GM18873 (cell line): ENCODE results near the gene PNPLA5.

Experiments
- ATAC-seq: cut with Tn5 transposase; IDR thresholded peaks from one replicate; pipeline ENCODE4 v1.9.1; 2021; ENCODE audit warnings: mild to moderate bottlenecking, moderate library complexity, moderate number of reproducible peaks; ENCODE audit not compliant: unreplicated experiment, low FRiP score

Gene PNPLA5

DNA sequence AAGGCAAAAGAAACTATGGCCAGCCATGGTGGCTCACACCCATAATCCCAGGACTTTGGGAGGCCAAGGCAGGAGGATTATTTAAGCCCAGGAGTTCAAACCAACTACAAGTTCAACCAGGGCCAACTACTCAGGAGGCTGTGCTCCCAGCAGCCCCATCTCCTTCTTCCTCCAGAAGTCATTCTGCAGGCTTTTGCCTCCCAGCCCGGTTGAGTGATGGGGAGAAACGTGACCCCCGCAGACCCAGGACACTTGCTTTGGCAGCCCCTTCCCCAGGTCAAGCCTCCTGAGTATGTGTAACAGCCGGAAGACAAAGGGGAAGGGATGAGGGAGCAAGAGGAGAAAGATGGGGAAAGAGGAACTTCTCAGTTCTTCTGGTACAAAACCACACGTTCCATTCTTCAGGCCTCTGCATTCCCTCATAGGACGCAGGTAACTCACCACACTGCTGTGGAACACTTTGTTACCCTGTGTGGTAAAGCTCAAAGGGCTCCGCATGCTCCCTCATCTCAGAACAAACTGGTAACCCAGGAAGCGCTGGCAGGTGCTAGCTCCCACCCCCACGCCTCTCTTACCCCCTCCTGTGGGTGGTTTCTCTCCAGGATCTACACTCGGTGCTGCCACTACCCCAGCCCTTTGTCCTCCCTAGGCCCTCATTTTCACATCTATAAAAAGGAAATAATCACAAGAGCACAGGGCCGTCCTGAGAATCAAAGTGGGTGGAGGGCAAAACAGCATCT, 33.5 kb downstream of the PNPLA5 start:
- ATAC-seq, result no peak

DNA sequence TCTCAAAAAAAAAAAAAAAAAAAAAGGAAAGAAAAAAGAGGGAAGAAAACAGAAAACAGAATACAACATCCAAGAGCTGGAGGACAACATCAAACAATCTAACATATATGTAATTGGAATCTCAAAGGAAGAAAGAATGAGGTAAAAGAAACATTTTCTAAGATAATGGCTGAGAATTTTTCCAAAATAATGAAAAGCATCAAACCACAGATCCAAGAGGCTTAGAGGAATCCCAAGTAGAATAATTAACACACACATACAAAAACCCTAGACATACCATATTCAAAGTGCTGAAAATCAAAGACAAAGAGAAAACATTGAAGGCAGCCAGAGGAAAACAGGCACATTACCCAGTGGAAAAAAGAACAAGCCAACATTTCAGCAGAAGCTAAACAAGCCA, 34.4 kb downstream of the PNPLA5 start:
- ATAC-seq, result no peak

DNA sequence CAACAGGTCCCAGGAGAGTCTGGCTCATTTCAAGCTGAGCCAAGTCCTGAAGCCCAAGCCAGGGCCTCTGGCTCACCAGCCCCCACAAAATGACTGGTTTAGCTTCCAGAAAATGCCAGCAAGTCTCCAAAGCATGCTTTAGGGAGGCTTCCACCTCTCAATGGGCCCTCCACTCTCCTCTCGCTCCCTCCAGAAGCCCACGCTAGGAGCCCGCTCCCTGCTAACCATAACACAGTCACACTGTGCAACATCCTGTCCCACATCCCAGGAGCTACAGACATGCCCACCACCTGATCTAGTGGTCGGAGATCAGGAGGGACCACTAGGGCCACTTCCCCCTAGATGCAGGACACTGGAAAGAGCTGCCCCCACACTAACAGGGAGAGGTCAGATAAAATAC, 36.4 kb downstream of the PNPLA5 start:
- ATAC-seq, result no peak

DNA sequence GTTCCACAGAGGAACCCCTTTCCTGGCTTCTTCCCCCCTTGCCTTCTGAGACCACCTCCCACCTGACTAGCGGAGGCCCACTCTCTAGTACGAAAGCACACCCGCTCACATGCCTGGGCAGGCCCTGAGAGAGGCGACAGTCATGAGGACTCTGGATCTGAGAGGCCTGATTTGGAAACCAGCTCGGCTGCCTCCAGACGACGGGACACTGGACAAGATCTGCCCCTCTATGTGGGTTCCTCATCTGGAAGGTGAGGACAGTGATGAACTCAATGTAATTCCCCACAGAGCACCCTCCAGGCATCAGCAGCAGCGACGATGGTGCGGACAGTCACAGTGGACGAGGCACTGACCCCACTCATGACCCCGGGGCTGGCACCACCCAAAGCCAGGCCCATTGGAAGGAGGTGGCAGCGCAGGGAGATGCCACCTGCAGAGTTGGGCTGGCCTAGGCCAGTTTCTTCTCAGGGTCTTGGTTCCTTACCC, 37.0 kb downstream of the PNPLA5 start:
- no peak for ATAC-seq

DNA sequence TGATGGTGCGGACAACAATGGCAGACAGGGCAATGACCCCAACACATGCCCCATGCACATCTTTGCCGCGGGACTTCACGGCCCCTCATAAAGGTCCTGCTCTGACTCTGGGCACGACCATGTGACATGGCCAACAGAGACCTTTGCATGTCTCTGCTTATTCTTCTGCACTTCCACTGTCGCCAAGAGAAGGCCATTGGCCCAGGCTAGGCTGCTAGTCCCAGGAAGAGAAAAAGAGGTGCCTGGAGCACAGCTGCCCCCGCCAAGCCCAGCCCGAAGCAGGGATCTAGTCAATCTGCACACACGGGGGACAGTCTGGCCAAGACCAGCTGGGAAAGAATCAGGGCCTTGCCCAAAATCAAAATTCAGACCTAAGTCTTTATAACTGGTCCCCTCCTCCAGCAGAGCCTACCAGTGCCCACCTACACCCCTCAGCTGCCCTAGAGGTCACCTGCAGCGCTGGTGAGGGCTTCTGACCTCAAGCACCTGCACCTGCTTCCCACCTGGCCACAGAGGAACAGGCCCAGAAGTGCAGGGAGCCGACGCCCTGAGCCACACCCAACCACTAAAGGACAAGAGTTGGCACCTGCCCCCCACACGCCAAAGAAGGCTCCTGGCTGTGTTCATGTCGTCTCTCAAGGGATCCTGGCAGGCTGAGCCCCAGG, 37.6 kb downstream of the PNPLA5 start:
- no peak for ATAC-seq

DNA sequence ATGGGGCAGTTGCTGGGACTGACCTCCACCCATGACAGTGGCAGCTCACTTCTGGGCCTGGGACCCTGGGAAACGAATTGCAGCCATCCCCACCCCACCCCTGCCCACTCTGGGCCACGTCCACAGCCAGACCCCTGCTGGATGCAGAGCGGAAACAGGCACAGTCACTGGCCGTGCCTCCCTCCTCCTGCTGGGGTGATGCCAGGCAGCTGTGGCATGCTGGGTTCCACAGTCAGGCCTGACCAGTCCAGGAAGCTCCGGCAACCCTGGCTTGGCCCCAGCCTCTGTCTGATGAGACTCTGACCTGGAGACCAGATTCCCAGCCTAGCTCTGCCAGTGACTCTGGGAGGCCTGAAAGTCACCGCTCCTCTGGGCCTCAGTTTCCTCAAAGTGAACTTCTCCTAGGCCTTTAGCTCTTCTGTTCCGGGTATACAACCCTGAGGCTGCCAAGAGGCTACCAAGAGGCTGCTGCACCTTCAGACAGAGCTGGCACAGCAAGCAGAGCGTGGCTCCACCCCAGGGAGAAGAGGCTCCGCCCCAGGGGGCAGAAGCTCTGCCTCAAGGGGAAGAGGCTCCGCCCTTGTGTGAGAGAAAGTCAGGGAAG, 38.4 kb downstream of the PNPLA5 start:
- ATAC-seq, result no peak

DNA sequence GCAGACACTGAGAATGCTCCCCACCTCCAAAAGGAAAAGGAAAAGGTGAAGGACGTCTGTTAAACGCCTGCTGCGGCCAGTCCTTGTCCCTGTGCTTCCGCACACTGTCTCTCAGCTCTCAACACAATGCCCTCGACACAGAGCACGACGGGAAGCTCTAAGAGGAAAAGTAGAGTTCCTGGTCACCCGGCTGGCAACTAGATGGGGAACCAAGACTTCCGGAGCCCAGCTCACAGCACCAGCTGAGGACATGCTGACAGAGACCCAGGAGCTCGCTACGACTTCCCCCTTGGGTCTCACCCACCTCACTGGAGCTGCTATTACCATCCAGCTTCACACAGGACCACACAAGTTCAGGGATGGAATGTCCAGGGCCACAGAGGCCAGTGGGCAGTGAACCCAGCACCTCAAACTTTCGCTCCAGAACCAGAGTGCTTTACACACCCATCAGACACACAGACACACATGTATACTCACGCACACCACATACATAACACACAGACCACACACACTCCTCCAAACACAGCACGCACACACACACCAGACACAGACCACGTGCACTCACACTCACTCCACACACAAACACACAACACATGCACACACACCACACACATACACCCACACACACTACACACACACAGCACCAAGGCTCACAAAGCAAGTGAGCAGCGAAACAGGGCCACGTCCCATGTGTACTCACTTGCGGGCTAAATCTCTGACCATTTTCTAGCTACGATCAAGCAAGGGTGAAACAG, 39.1 kb downstream of the PNPLA5 start:
- no peak for ATAC-seq

DNA sequence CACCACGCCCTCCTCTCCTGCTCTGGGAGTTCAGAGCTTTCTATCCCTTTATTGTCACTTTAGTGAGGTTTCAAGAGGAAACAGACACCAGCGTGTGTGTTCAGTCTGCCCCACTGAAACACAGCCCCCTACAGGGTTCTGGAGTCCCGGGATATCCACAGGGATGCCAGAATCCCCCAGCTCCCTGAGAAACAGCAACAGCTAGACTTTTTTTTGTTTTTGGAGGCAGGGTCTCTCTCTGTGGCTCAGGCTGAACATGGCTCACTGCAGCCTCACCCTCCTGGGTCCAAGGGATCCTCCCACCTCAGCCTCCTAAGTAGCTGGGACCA, 39.9 kb downstream of the PNPLA5 start:
- no peak for ATAC-seq

DNA sequence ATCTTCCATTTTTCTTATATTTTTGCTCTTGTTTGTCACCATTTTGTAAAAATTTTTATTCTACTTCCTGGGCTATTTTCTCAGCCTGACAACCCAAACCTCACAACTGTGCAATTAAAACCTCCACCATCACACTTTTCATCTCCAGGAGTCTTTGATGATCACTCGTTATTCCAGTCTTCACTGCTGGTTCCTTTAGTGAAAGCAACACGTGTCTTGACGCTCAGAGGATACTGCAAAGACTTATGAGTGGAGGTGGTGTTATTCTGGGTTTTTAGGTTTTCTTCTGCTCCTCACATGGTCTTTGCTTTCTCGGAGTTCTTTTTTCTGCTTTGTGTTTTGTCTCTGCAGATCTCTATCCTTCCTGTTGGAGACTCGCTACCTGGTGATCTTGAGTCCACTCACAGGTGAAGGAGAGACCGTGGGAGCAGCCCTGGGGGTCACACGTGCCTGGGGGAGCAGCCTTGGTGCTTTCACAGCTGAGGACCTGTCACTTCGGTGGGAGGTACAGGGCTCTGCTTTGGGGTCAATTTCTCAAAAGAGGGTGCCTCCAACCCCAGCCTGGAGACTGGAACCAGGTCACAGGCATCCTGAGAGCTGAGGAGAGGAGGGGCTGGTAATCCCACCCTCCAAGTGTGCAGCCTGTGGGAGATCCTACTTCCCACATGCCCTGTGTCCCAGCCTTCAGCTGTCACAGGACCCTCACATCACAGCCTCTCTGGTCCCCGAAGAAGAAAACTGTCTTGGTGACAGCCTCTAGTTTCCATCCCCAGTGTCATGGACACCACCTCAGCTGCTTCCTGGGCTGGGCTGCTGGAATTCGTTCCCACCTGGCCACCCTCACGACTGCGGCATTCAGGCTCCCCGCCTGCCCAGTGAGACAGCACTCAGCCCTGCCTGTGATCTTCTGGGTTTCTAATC, 40.5 kb downstream of the PNPLA5 start:
- no peak for ATAC-seq

DNA sequence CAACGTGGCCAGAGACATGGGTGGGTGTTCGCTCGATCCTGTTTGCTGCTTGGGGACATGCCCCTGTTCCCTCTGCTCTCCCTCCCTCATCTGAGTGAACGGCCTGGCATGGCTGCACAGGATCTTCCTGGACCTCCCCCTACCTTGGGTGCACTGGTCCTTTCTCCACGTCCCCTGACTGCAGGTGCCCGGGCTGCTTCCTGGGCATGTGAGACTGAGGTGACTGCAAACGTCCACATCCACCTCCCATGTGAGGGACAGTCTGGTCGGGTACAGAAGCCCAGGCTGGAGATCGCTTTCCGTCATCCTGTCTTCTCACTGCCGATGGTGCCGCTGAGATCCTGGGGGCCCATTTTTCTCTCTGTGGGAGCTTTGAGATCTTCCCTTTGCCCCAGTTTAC, 41.3 kb downstream of the PNPLA5 start:
- ATAC-seq, result no peak

DNA sequence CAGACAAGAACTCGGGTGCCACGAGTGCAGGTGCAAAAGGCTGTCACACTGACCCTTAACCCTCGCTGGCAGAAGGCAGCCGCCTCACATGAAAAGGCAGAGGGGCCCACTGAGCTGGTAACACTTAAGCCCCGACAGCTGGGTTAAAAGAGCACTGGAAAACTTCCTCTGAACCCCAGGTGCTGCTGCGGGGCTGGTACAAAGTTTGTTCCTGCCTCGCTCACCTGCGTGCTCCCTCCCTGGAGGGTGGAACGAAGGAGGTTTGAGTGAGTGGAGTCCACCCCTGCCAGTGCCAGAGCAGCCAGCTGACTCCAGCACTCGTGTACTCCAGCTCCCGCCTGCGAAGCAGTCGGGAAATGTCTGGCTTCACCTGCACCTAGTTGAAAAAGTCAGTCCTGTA, 42.1 kb downstream of the PNPLA5 start:
- ATAC-seq, result no peak

DNA sequence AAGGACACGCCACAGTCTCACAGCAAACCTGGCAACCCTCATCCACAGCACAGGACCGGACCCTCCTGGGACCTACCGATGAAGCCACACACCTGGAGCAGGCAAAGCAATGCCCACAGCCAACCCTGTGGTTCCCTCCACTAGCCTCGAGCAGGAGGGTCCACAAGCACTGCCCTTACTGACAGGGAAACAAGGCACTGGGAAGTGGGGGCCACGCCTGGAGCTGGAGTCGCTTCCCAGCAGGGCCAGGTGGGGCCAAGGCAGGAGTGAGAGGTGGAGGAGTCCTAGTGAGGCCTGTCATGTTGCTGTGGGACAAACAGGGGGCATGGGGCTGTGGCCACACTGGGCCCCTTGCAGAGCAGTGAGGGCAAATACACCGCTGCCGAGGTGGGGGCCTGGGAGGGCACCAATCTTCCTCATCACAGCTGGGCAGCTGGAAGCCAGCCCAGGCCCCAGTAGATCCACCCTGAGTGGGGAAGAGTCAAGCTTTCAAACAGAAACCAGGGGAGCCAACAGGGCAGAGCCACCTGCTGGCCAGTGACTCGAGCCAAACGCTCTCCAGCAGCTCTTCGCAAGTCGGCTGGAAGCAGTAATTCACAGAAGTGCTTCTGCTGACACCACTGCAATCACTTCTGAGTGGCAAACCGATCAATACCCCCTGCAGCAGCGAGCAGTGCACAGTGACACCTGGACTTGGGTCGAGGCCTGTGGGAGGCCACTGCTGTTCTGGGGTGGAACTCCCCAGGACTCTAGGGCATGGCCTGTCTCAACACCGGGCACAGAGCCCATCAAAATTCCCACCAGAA, 43.2 kb downstream of the PNPLA5 start:
- ATAC-seq, result no peak

DNA sequence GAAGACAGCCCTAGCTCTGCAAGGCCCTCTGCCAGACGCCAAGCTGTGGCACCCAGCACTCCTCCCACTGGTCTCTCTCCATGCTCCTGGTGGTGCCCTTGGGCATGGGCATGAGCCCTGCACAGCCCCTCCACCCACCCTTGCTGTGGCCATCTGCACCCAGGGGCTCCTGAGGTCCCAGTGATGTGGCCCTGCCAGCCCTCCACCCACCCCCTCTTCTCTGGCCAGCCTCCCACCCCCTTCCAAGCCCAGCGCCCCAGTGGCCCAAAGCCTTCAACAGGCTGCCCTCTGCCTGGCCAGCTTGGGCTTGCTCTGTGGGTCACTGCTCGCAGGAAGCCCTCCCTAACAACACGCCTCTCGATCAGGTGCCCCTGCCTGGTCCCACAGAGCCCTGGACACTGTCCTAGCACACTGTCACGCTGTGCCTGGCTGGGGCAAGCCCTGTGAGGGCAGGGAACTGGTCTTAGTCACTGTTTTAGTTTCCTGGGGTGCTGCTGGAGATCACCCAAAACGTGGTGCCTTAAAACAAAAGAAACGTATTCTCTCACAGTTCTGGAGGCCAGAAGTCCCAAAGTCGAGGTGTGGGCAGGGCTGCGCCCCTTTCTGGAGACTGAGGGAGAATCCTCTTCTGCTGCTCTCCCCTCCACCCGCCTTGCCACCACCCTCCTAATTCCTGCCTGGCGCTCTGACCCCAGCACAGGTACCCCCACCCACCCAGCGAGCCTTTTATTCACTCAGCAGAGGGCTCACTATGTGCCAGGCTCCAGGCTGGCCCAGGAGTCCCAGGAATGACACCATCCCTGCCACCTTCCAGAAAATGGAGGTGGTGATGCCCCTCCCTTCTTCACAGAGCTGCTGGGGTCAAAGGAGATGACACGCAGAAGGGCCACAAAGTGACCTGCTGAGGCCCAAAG, 44.2 kb downstream of the PNPLA5 start:
- ATAC-seq, result no peak

DNA sequence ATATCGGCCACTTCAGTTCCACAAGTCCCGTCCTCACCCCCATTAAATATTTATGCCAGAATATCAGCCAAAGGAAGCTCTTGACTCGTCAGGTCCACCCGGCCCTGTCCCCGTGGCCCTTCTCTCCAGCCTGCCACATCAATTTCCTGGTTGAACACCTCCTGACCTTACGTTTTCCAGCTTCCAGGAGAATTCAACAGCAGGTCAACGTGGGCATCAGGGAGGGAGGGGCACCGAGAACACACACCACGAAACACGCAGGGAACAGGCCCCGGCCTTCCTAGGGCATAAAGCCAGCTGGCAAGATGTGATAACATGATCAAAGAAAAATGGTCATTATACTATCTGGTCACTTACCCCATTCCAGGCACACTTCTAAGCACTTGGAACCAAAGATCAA, 44.8 kb downstream of the PNPLA5 start:
- no peak for ATAC-seq

DNA sequence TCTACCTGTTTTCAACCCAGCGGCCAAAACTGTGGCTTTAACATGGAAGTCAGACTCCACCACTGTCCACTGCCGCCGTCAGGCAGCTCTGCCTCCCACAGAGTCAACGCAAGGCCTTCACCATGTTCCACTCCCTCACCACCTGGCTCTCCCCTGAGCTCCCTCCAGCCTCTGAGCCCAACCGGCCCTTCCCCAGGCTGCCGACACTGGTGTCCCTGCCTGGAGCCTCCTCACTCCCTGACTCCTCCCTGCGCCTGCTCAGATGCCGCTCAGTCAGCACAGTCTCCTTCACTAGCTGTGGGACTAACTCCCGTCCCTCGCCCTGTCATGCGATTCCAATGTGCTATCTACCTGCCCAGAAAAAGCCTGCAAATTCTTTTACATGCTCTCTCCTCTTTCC, 45.8 kb downstream of the PNPLA5 start:
- ATAC-seq, result no peak

DNA sequence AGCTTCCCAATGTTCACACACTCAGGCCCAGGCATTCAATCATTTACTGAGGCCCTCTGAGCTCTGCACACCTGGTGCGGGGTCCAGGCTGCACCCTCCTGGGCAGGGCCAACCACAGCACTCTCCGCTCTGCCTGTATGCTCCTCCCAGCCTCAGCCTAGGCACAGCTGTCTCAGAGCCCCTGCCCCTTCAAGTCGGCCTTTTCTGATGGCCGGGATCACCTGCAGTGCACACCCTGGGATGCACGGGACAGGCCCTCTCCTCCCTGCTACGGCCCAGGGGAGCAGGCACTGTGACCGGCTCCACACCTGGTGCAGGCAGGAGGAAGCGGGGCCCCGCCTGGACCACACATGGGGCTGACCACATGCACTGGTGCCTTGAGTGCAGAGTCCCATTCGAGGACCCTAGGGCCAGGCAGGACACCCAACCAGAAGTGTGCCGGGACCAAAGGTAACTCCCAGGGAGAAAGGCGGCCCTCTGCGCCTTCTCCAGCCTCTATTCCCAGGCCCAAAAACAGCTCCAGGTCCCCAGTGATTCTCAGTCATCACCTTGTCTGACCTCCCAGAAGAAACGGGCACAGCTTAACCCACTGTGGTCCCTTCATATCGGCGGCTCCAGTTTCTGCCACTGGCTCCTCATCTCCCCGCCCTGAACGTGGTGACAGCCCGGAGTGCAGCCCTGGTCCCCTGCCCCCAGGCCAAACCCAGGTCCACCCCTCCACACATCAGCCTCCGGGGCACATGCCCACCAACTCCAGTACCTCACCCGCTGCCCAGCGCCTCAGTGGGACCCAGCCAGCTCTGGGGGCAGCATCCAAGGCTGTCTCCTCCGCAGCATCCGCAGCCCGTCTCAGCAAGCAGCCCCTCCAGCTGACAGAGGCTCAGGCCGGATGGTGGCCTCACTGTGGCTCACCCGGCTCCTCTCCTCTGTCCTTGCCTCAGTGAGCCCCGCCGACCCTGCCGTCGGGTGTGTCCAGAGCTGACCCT, 47.0 kb downstream of the PNPLA5 start:
- no peak for ATAC-seq
